Measurements from ENCODE around the gene SEMA5B.

The SEMA5B gene

DNA sequence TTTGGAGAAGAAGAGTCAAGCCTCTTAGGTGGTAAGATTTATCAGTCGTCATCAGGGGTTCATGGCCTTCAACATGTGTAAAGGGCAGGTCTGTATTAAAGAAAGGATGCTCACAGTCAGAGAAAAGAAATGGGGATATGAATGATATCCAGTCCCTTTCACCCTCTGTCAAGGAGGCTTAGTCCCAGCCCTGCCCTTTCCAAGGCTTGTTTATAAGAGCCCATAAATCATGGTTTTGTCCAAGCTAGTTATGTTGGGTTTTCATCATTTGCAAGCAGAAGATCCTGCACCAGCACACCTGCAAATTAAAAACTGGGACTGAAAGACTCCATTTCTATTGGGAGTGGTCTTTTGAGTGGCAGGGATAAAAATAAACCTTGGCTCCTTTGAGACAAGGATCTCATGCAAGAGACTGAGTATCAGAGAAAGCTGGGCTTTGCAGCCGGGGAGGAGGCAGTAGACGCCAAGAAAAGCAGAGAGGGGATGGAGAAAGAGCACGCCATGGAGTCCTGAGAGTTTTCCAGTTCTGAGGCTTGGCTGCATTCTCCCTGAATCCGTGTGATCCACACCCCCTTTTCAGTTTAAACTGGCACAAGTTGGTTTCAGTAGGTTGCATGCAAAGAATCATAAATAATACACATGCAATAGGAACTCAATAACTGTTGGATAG is 26.7 kb upstream of the SEMA5B start:
- DNase-seq: no peak

DNA sequence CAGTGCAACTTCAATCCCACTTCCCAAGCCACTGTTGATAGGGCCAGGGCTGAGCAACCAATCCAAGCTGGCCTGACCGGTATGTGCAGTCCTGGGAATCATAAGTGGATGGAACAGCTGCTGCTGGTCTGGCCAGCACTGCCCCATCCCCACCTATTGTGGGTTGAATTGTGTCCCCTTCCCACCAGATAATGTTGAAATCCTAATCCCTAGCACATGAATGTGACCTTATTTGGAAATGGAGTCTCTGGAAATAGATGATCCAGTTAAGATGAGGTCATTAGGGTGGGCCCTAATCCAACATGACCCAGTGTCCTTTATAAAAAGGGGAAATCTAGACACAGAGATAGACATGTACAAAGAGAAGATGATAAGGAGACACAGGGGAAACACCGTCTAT is 25.5 kb upstream of the SEMA5B start:
- DNase-seq: no peak

DNA sequence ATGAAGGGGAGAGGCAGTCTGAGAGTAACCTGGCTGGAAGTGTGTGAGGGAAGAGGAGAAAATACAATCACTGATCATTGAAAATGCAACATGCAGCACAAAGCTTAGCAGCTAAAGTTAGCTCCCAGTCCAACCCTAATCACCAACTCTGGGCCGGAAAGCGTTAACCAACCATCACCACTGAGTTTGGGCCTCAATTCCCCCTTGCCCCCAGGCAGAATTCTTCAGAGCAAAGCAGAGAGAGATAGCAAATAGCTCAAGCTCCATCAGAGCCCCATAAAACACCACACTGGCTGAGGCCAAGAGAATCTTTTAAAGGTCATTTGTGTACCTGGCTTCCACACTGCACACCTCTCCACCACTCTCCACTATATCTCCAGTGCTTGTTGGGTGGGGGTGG is 23.1 kb upstream of the SEMA5B start:
- DNase-seq: no peak

DNA sequence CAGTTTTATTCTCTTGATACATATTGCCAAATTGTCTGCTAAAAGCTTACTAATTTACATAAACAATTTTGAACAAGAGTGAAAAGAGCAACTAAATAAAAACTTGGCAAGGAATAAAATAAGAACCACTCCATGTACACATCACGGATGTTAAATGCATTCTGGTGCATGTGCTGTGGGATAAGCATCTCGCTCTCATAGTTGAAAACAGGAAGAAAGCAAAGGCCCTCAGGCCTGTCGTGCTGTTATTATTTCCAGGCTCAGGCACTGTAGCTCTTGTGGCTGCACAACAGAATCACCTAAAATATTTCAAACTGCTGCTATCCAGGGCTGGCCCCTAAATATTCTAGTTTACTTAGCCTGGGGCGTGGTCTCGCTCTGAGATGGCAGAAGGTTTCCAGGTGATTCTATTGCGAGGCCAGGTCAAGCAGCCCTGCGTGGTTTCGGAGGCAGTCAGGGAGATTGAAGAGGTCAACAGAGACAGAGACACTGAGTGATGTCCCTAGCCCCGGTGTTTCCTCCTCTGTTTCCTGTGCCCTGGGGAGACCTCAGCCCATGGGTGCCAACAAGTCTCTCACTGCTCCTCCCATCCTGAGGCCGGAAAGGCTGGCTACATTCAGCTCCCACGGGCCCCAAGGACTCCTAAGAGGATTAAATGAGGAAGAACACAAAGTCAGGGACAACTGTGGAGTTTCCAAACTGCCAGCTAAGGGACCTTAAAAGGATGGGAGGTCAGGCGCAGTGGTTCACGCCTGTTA is 21.1 kb upstream of the SEMA5B start:
- DNase-seq: no peak

DNA sequence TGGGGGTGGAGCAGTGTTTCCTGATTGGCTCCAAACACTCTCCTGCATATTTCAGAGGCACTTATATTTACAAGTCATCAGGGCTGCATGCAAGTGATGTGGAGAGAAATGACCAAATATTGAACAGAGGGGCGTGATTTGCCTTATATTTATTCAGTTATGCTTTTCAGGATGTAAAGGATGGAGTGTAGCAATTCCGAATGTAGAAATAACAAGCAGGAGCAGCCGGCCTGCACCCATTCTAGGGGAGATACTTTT is 19.4 kb upstream of the SEMA5B start:
- DNase-seq: no peak

DNA sequence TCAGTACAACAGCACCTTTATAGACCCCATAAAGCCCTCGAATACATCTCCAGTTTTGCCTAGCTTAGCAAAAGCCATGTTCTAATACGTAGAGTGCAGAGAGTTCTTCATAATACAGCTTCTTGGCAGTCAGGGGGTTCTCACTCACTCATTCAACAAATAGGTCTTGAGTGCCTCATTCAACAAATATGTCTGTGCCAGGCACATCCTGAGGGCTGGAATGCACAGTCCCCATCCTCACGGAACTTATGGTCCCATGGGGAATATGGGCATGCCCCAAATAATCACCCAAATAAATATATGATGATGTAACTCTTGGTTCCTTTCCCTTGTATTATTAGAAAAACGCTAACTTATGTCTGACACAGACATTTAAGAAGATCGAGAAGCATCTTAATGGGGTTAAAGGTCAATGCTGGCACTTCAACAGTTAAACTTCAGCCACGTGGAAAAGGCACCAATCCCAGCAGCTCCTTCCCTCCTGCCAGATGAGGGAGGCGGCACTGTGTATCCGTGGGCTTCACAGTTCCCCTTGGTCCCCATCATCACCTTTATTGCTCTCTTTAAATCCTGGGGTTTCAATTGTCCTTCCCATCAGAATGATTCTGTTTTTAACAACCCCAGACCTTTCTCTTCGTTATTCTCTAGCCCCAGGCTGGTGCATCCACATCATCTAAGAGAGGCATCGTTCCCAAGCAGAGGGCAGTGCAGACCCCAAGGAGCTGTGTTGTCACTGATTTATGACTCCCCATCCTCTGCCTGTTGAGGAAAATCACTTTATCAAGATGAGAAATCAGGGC is 18.9 kb upstream of the SEMA5B start:
- DNase-seq: no peak

DNA sequence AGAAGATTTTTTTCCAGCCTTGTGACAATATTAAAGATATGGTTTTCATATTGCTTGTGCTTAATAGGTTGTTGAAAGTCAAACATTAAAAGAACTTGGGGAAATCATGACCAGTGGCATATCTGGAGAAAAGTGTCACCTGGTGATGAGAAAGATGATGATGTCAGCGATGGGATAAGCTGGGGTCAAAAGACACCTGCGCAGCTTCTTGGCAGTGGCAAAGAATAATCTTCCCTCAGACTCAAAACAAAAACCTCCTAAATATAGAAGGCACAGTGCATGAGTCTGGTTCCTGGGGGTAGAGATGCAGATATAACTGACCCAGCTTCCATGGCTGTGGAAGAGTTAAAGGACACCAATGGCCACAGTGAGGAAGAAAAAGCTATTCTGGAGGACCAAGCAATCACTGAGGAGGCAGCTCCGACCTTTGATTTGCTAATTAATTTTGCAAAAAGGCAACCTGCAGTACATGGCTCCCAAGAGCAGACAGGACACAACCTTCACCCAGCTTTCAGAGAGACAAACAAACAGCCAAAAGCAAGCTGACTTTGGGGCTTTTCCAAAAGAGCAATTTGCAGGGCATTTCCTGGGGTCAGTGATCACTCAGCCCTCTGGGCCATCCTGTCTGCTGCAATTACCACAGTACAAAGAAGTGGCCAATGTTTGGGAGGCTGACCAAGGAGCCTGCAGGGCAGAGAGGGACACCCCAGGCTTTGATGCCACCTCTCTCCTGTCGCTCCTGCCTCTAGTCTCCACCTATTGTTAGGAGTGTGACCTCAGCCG is 17.6 kb upstream of the SEMA5B start:
- no peak for DNase-seq

DNA sequence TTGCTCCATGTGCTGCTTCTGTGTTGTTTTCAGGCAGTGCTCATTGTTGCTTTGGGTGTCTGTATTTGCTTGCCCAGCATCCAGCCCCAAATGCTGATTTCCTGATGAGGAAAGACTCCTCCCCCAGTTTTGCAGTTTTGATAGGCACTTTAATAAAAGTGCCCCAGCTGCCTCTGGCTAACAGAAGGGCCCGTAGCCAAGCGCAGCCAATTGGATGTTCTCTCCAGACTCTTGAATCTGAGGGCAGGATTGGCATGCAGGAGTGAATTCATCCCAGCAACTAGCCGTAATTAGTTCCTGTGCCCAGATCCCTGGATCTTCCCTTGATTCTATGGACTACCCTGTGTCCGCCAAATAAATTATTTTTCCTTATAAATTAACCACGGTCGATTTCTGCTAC is 14.8 kb upstream of the SEMA5B start:
- DNase-seq: no peak

DNA sequence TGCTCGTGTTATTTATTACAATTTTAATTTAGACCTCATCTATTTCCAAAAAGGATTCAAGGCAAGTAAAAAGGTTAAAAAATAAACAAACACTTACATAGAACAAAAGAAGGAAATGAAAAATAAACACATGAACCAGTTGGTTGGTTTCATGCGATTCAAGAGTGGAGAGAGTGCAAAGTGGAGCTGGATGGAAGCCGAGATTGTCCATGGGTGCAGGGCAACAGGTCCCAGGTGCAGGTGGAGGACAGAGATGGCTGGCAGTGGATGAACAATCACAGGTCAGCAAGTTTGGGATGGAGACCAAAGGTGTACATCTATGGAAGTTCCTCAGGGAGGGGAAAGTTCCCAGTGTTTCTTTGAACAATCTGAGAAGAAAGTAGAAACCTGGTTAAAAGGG is 11.6 kb upstream of the SEMA5B start:
- no peak for DNase-seq

DNA sequence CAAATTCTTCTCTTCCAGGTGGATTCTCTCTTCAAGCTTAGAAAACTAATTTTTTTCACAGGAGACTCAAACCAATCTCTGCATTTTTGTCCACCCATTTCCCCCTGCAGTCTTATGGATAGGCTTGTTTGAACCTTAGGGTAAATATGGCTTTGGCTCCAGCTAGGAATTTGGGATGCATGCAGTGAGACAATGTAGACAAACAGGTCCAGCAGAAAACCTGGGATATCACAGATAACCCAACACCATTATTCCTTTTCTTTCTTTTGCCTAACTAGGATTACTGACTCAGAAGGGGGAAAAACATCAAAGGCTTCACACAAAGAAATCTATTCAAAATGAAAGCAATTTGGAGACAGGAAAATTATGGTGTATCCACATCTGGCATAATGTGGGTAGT is 11.2 kb upstream of the SEMA5B start:
- DNase-seq: no peak

DNA sequence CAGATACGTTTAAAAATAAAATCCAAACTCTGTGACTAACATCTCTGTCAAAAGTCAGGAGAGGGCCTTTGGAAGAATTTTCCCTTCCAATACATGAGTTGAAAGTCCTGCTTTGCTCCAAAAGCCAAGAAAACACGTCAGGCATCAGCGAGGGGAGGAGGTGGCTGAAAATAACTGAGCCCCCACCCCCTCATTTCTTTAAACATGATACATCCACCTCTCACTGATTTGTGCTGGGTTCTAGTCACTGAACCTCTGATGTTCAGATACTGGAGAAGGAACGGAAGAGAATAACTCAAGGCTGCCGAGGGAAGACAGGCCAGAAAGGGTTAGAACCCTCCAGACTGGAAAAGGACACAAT is 9.4 kb upstream of the SEMA5B start:
- no peak for DNase-seq

DNA sequence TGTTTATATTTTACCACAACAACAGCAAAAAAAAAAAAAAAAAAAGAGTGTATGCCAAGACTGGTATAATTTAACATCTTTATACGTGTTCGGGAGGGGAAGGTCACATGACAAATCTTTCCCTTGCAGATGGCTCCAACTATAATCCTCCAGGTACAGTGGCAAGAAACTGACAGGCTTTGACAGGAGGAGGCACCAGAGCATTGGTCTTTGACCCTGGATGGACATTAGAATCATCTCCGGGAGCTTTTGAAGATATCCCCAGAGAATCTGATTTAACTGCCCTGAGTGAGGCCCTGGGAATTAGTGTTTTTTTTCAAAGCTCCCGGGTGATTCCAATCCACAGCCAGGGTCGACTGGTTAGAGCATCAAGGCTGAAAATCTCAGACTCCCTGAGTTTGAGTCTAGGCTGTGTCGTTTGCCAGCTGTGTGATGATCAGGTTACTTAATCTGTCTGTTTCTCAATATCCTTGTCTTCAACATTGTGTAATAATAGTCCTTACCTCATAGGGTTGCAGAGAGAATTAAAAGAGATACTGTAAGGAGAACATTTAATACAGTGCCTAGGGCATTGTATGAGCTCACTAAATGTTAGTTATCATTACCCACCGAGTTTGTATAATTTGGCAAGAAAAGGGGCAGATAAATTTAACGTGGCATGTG is 8.9 kb upstream of the SEMA5B start:
- DNase-seq: peak; percentile 75

DNA sequence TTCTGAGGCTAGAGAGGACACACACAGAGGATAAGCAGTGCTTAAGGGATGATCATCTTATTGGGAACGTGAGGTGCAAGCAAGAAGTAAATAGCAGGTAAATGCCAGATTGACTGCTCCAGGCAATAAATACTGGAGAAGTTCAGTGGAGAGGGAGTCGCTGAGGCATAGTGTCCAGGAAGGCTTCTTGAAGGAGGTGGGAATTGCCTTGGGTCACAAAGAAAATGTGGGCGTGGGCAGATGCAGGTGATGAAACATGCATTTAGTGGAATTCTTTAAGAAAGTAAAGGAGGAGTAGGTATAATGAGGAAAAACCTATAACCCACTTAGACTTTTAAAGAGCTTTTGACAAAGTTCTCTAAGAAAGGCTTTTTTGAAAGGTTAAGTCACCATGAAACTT is 7.4 kb upstream of the SEMA5B start:
- no peak for DNase-seq

DNA sequence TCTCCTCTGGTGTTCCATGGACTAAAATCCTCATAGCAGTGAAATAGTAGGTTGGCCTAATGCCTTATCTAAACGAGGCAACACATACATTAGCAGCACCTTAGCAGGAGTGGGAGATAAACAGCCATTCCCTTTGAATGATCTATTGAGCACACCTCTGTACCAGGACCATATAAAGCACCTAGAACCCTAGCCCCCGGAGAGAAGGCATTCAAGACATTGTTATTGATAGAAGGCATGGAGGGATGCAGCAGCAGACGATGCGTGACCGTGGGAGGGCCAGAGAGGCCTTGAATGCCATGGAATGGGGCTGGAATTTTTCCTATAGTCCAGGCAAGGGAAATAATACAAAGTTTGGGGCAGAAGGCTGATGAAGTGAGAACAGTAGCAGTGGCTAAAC is 6.6 kb upstream of the SEMA5B start:
- DNase-seq: no peak

DNA sequence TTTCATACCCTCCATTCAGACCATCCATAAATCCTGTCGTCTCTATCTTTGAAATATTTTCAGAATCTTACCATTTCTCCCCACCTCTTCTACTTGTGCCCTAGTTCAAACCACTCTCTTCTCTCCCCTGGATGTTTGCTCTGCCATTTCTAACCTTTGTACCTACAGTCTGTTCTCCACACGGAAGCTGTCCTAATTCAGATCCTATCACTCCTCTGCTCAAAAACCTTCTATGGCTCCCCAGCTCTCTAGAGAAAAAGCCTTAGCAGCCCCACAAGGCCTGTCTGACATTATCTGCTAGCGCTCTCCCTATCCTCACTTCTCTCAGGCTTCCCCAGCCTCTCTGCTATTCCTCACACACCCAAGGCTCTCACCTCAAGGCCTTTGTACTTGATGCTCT is 4.5 kb upstream of the SEMA5B start:
- DNase-seq: no peak

DNA sequence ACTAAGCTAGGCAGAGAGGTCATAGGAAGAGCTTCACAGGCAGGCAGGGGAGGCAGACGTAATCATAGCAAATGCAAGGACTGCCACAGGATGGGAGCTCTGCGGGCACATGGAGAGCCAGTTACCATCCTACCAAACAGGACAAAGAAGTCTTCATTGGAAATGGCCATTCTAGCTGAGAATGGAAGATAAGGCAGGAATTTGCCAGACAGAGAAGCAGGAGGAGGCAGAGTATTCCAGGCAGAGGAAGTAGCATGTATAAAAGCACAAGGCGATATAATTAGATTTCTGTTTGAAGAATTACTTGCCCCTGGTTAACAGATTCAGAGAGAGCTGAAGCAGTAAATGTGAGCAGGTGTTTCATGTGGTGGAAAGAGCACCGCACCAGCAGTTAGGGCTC is 3.5 kb upstream of the SEMA5B start:
- DNase-seq: no peak

DNA sequence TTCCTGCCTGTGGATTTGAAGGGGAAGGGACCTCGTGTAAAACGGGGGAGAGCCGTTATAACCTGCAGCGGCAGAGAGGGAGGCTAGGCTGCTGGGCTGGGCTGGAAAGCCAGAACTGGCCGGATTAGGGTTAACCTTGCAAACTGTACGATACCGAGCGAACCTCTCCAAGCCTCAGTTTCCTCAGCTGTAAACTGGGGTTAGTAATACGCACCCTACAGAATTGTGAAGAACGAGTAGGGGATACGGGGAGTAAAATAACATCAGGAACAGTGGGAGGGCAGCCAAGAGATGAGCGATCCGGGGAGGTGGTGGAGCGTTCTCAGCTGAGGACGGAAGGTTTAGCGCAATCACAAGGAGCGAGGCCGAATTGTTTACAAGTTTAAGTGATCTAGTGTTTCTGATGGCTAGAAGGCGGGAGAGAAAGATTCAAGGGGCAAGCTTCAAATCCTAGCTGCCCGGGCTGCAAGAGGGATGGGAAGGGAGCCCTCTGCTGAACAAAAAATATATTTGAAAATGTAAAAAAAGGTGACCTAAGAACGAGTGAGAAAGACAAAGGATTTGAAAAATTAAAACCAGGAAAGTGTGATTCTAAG is 768 bp upstream of the SEMA5B start:
- peak; percentile 11 for DNase-seq

DNA sequence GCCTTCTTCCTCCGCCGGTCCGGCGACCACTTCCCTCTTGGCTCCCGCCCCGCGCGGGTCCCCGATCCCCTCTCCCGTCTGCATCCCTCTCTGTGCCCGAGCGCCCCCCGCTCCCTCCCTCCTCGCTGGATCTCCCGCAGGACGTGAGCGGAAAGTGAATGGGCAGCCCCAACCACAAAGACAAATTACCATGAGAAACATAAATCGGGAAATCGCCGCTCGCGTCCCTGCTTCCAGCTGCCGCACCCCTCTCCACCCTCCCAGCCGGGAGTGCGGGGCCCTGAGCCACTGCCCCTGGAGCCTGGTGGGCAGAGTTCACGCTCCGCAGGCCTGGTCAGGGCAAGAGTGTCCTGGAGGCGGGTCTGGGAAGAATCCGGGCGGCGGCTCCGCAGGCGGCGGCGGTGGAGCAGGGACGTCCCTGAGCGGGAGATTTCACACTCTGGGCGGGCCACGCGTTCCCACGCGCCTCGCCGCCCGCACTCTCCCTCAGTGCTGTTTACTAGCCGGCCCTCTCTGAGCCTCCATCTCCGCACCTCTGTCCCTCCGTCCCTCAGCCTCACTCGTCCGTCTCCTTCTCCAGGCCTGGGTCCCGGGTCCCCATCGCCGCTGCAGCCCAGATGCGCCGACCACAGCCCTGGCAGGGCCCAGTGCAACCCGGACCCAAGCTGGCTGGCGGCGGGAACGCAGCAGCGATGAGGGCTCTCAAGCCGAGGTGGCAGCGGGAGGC is 835 bp downstream of the SEMA5B start:
- DNase-seq: no peak

DNA sequence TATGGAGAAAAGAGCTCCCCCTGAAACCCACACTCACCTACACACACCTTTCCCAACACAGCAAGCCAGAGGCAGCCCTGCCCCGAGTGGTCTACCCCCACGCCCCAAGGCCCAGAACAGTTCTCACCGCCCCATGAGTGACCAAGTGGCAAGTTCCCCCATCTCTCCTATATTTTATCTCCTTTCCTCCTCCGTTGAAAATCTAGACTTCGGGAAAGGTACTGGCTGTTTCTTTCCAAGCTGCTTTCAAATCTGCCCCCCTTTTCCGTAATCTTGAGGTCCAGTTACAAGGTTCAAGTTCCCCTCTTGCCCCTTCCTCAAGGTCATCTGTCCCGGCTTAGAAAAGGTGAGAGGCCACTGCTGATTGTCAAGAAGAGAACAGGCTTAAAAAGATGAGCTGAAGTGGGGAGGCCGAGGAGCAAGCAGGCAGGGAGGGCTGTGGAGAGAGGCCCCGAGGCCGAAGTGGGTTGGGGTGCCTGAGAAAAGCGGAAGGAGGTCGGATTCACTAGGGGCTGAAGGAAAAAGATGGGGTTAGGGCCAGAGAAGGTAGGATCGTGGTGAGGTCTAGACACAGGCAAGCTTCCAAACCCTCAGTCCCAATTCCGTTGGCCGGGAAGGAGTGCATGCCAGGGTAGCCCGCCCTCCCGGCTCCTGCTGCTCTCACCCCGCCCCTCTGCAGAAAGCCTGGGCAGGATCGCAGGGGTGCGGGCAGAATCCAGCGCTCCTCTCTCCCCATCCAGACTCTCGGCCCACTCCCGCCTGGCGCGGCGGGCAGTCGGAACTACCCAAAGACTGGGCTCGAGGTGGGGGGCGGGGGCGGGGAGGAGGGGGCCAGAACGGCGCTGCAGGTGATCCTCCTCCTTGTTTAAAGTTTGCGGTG is 1.7 kb downstream of the SEMA5B start:
- DNase-seq: no peak

DNA sequence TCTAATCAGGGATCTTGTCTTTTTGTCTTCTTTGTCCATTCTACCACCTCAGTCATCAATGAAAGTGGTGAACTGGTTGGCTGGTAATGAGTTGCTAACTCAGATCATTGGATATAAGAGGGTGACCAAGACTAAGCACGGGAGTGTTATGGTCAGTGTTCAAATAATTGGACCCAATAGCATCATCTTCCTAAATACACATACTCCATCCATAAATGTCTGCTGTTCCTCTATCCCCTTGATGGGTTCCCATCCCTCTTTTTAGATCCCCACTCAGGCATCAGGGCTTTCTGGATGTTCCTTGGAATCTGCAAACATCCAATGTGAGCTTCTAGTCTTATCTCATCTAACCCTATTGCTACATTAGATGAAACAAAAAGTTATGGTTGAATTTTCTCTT is 3.5 kb downstream of the SEMA5B start:
- DNase-seq: no peak

DNA sequence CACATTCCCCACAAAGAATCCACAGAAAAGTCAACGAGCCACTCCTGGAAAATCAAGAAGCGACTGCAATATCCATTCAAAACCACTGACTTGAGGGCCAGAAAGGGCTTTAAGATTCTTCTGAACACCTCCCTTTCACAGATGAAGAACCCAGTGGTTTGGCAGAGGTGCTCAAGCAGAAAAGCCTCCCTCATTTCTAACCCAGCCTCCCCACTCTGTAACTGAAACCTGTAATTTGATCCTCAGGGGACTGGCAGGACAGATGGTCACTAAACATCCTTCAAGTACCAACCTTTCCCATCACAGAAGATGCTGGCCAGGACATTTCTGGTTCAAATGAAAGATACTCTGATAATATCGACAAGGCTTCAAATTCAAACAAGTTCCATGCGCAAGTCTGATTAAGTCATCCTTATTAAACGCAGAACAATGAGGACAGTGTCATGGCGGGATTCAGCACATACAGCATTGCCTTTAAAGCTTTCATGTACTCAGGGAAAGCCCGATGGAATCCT is 5.5 kb downstream of the SEMA5B start:
- DNase-seq: no peak
